Skeletal muscle satellite cell (primary cell): ENCODE results near the gene COL3A1.

Experiments
- H3K27me3 ChIP-seq: 2 replicates; pipeline ENCODE4 v1.7.0; 2013; ENCODE audit warnings: low read length; ENCODE audit not compliant: control insufficient read depth, insufficient read depth
- H3K36me3 ChIP-seq: 2 replicates; pipeline ENCODE4 v1.7.0; 2013; ENCODE audit warnings: mild to moderate bottlenecking, control low read depth, low read length; ENCODE audit not compliant: insufficient read depth
- H3K4me1 ChIP-seq: 2 replicates; pipeline ENCODE4 v1.7.0; 2013; ENCODE audit warnings: low read length; ENCODE audit not compliant: control insufficient read depth, insufficient read depth
- H3K4me2 ChIP-seq: 2 replicates; pipeline ENCODE4 v1.7.0; 2013; ENCODE audit warnings: mild to moderate bottlenecking, low read length
- H3K4me3 ChIP-seq: 2 replicates; pipeline ENCODE4 v1.7.0; 2013; ENCODE audit warnings: low read length
- H3K9ac ChIP-seq: 2 replicates; pipeline ENCODE4 v1.7.0; 2013; ENCODE audit warnings: mild to moderate bottlenecking, low read depth, low read length, moderate library complexity
- H3K9me3 ChIP-seq: replicated peaks from 2 replicates; pipeline ENCODE4 v1.7.0; 2013; ENCODE audit warnings: mild to moderate bottlenecking, control low read depth, low read length

Gene COL3A1

DNA sequence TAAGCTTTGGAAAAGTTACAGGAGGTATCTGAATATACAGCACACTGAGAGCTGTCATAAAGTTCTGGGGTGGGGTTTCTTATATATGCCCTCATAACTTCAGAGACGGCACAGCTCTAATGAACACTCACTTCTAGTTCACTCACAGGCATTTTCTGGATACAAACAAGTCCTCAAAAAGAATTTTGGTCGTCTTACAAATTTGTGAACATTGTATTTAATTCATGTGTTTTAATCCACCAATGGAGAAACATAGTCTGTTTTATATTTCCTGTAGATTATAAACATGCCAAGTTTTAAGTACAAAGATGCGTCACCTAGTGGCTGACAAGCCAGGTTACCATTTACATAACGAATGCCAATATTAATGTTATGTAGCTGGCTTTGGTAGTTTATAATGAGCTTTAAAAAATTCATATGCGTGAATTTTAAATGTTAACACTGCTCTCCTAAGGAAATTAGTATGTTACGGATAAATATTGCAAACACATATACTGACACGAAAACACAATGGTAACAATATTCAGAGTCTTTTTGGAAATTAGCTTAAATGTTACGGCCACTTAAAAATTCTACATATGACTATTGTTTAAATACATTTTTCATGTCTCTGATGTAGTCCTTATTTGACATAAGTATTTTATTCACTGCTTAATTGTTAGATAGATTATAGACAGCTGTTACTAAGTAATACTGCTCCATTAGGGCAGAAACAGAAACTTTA lies 2.5 kb downstream of the COL3A1 start:
- peaks cover 35% of the 10 kb centered on the region for H3K4me1 ChIP-seq
- peak overlapping the region; percentile 81 for H3K4me3 ChIP-seq
- no peaks in the 10 kb centered on the region for H3K36me3 ChIP-seq
- H3K9ac ChIP-seq = peak overlapping the region; percentile 95
- H3K9me3 ChIP-seq = no peaks in the 10 kb centered on the region
- no peaks in the 10 kb centered on the region for H3K27me3 ChIP-seq
- peak overlapping the region; percentile 86 for H3K4me2 ChIP-seq

DNA sequence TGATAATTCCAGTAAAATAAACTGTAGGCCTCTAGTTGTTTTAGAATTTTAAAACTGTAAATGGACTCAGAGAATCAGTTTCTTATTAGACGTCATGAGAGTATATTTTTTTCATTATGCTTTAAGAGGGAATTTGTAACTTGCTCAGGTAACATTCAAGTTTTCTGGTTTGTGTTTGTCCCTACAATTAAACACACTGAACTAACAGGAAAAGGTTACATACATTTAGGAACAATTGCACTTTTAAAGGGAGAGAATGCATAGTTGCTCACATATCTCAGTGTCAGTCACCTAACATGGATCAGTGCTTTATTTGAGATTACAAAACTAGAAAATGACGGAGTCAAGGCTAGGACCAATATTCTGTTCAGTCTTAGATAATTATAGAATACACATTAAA lies 3.1 kb downstream of the COL3A1 start:
- H3K36me3 ChIP-seq = no peaks in the 10 kb centered on the region
- H3K27me3 ChIP-seq = no peaks in the 10 kb centered on the region
- H3K9me3 ChIP-seq = no peaks in the 10 kb centered on the region
- H3K4me2 ChIP-seq = peak overlapping the region; percentile 86
- H3K4me1 ChIP-seq = peaks cover 38% of the 10 kb centered on the region
- H3K4me3 ChIP-seq = peak overlapping the region; percentile 81
- H3K9ac ChIP-seq = peak overlapping the region; percentile 95

DNA sequence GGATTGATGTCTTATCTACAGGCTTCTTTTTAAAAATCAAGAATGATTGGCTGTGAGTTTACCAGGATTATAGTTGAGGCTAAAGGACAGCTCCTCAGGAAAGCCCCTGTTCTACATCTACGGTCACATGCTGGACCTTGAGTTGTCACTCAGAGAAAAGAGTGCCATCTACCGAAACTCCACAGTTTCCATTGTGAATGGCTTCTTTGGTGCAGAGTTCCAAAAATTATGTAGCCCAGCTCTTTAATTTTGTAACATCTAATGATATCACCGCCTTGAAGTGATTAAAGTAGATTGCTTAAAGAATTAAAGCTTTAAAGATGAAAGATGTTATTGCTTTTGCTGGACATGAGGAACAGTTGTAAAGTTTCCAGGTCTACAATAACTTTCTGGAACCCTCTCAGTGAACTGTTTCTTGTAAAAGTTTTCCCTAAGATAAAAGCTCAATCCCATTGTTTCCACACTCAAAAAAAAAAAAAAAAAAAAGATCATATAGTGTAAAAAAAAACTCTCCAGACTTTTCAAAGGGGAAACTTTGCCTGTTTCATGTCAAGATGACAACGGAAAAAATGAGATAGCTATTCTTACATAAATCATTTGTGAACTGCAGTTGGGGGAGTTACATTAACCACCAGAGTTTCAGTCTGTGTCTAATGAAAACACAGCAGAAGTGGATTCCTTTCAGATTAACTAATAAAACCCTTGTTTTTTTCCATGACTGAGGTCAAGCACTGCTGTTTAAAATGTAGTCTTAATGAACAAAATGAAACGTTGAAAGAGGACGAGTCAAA lies 4.3 kb downstream of the COL3A1 start:
- peaks cover 45% of the 10 kb centered on the region for H3K4me1 ChIP-seq
- H3K9me3 ChIP-seq = no peaks in the 10 kb centered on the region
- peak overlapping the region; percentile 86 for H3K4me2 ChIP-seq
- H3K27me3 ChIP-seq = no peaks in the 10 kb centered on the region
- H3K36me3 ChIP-seq = no peaks in the 10 kb centered on the region
- H3K4me3 ChIP-seq = peak overlapping the region; percentile 81
- peak overlapping the region; percentile 95 for H3K9ac ChIP-seq

GRCh38 chr2:188979187-188980114 lies 5.3 kb downstream of the COL3A1 start:
- peaks cover 45% of the 10 kb centered on the region for H3K4me1 ChIP-seq
- H3K36me3 ChIP-seq = no peaks in the 10 kb centered on the region
- H3K9me3 ChIP-seq = no peaks in the 10 kb centered on the region
- peak overlapping the region; percentile 95 for H3K9ac ChIP-seq
- no peaks in the 10 kb centered on the region for H3K27me3 ChIP-seq
- peak overlapping the region; percentile 49 for H3K4me3 ChIP-seq
- H3K4me2 ChIP-seq = peak overlapping the region; percentile 86

DNA sequence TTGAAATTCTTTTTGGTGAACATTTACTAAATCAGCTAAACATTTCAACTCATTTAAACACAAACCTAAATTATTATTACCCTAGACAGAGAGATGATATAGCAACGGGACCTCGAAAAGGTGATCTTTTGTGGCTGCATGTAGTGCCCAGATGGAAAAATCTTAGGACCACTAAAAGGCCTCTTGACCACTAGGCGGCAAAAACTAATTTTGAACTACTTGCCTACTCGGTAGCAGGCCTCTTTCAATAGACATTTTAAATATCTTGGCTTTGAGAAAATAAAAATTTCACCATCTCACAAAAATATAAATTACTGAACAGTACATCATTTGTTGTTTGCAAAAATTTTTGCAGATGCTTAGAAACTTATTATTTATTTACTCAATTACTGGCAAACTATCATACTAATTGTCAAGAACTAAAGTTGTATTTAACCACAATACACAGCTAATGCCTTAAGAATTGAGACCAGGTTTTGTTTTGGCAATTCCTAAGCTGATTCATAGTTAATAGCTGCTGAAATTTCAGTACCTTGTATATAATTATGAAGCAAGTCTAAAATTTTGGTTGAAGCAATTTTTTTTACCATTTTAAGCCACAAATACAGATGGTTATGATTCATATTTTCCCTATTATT lies 9.4 kb downstream of the COL3A1 start:
- Histone ChIP-seq H3K27me3 (no peaks in the 10 kb centered on the region), H3K9me3 (no peaks in the 10 kb centered on the region), H3K4me2 (peak overlapping the region; percentile 56), H3K4me3 (peak overlapping the region; percentile 11), H3K9ac (peak overlapping the region; percentile 79), H3K4me1 (peaks cover 54% of the 10 kb centered on the region), H3K36me3 (peaks cover 37% of the 10 kb centered on the region)

DNA sequence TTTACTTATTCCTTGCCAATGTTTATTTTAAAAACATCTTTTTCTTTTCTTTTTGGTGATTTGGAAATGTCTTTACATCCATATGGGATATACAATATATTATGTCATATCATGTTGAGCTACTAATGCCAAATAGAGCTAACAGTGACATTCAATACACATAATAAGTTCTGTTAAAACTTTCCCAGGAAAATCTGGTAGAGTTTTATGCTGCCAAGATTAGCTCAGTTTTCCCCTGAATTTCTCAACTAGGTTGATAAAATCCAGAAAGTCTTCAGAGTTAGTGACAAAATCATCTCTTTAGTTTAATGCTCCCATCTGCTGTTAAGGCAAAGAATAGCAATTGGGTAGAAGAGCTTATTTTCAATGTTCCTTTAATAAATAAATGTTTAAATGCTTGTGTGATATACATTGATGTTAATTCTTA lies 9.9 kb downstream of the COL3A1 start:
- Histone ChIP-seq H3K4me2 (peak overlapping the region; percentile 56), H3K27me3 (no peaks in the 10 kb centered on the region), H3K36me3 (peaks cover 42% of the 10 kb centered on the region), H3K4me3 (no peak overlapping the region), H3K4me1 (peaks cover 52% of the 10 kb centered on the region), H3K9ac (peak overlapping the region; percentile 79), H3K9me3 (no peaks in the 10 kb centered on the region)

GRCh38 chr2:188984680-188985079 lies 10.5 kb downstream of the COL3A1 start:
- H3K4me2 ChIP-seq = peak overlapping the region; percentile 56

GRCh38 chr2:188986839-188987238 lies 12.7 kb downstream of the COL3A1 start:
- Histone ChIP-seq H3K27me3 (no peaks in the 10 kb centered on the region), H3K4me2 (no peak overlapping the region), H3K9me3 (no peaks in the 10 kb centered on the region), H3K9ac (no peak overlapping the region), H3K4me3 (no peak overlapping the region), H3K36me3 (peaks cover 70% of the 10 kb centered on the region), H3K4me1 (peaks cover 37% of the 10 kb centered on the region)

More at GRCh38 chr2:188984680-188985079, 10.5 kb downstream of the COL3A1 start:
- peaks cover 48% of the 10 kb centered on the region for H3K36me3 ChIP-seq
- H3K9ac ChIP-seq = peak overlapping the region; percentile 79
- H3K4me1 ChIP-seq = peaks cover 46% of the 10 kb centered on the region
- H3K27me3 ChIP-seq = no peaks in the 10 kb centered on the region
- H3K4me3 ChIP-seq = no peak overlapping the region
- H3K9me3 ChIP-seq = no peaks in the 10 kb centered on the region

- Histone ChIP-seq H3K9me3 (no peaks in the 10 kb centered on the region), H3K9ac (no peak overlapping the region), H3K36me3 (peaks cover 97% of the 10 kb centered on the region)
Observed at GRCh38 chr2:188993247-188993646, 19.1 kb downstream of the COL3A1 start.

DNA sequence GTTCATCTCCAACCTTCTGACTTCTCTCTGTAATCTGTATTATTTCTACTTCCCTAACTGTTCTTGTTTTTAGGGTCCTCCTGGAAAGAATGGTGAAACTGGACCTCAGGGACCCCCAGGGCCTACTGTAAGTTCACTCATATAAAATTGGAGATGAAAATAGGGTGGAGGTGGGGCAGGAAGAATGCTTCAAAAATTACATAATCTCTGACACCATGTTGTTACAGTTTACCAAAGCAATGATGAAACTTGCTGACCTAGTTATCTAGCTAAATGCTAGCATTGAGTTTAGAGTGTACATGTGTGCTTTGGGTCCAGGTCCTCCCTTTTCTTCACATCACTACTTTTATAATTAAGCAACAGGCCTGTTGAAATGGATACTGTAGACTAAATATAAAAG lies 23.1 kb downstream of the COL3A1 start:
- H3K9ac ChIP-seq = no peak overlapping the region
- peaks cover 97% of the 10 kb centered on the region for H3K36me3 ChIP-seq

More at GRCh38 chr2:188993247-188993646, 19.1 kb downstream of the COL3A1 start:
- Histone ChIP-seq H3K27me3 (no peaks in the 10 kb centered on the region), H3K4me2 (no peak overlapping the region), H3K4me1 (no peaks in the 10 kb centered on the region), H3K4me3 (no peak overlapping the region)

More for the DNA sequence above, 23.1 kb downstream of the COL3A1 start:
- no peaks in the 10 kb centered on the region for H3K9me3 ChIP-seq
- H3K4me2 ChIP-seq = no peak overlapping the region
- no peak overlapping the region for H3K4me3 ChIP-seq
- H3K27me3 ChIP-seq = no peaks in the 10 kb centered on the region
- peaks cover 13% of the 10 kb centered on the region for H3K4me1 ChIP-seq
